Smooth muscle cell of the brain vasculature (primary cell): ENCODE measurements around the gene CDKN2AIP.
A peak's percentile ranks its signal among the peaks of the same experiment; 100 is the strongest.
"Not testable (repeated sequence)": the region's sequence is repeated elsewhere in the genome, so short reads cannot be mapped to it uniquely, and the experiment has no call there.

Experiments used
- DNase-seq: peaks from one replicate; pipeline ENCODE4 v3.0.0-alpha.2; 2012; ENCODE audit warnings: low read depth, low spot score

Gene CDKN2AIP

GRCh38 chr4:183413234-183414200 lies 30.9 kb upstream of the CDKN2AIP start:
- DNase-seq, result no peak

- DNase-seq, result no peak
Observed at GRCh38 chr4:183416879-183417755, 27.3 kb upstream of the CDKN2AIP start.

- DNase-seq, result no peak
Observed at GRCh38 chr4:183422962-183423631, 21.3 kb upstream of the CDKN2AIP start.

DNA sequence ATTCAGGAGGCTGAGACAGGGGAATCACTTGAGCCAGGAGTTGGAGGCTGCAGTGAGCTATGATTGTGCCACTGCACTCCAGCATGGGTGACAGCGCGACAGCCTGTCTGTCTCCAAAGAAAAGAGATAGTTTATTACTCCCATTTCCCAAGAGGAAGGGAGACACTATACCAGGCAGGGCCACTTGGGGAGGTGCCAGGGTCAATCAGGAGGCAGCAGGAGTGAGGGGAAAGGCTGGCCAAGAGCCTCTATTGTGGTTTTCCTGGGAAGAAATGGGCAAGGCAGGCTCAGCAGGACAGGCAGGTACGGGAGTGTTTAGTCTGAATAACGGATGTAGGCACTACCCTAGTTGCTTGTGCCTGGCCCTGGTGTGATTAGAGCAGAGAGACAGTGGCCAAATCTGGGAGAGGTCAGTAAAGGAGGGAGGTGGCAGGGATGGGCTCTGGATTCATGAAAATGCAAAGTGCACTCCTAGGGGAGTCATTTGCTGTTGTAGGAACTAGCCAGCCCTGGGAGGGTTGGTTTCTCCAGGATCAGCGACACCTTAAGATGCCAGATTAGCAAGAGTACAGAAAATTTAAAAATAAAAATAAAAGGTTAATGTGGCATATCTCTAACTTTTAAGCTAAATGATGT lies 20.2 kb upstream of the CDKN2AIP start:
- DNase-seq, result no peak

GRCh38 chr4:183426507-183426906 lies 17.9 kb upstream of the CDKN2AIP start:
- DNase-seq, result no peak

DNA sequence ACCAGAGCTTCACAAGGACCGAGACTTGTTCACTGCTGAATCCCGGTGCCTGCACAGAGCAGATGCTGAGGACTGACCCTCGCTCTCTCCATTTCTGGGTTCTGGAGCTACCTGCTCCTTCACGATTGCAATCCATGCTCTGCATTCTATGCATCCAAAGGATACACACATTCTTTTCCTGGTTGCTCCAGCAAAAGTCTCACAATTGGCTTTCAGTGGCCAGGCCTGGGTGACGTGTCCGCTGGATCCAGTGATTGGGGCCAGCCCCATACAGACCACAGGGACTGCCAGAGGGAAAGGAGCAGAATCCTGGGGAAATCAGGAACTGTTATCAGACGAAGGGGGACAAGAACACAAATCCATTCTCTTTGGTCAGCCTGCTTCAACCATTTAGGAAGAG lies 14.9 kb upstream of the CDKN2AIP start:
- no peak for DNase-seq

DNA sequence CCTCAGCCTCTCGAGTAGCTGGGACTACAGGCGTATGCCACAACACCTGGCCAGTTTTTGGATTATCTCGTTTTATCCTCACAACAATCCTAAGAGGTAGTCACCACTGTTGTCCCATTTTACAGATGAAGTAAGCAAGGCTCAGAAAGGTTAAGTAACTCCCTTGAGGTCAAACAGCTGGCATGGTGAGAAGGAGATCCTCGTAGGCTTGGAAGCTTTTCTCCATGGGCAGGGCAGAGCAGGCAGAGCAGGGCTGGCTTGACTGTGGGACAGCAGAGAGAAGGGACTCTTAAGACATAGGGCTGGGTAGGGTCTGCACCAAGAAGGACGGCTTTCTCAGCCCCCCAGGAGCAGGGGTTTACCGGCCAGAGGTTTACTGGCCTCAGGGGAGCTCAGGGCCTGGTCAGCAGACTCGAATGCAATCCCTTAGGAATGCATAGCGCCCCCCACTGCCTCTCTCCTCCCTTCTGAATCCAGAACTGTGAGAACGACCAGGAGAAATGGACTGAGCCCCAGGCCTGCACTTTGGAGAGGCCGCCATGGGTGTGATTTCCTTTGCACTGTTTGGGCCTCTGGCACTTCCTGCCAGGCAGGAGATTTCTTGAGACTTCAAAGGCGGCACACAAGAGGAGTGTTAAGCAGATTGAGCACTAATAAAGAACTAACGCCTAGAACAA lies 14.0 kb upstream of the CDKN2AIP start:
- DNase-seq, result no peak

- DNase-seq, result no peak
Observed at GRCh38 chr4:183430994-183431347, 13.5 kb upstream of the CDKN2AIP start.

DNA sequence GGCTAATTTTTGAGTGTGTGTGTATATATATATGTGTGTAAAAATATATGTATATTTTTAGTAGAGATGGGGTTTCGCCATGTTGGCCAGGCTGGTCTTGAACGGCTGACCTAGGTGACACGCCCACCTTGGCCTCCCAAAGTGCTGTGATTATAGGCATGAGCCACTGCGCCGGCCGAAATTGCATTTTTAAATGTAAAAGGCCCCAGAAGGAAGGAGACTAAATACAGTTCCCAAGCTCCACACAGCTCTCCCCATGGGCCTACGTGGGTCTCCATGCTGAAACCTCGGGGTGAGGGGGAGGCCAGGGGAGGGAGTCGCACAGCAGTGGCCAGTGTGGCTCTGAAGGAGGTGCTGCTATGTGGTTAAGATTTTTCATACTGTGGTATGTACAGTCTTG lies 12.8 kb upstream of the CDKN2AIP start:
- no peak for DNase-seq

DNA sequence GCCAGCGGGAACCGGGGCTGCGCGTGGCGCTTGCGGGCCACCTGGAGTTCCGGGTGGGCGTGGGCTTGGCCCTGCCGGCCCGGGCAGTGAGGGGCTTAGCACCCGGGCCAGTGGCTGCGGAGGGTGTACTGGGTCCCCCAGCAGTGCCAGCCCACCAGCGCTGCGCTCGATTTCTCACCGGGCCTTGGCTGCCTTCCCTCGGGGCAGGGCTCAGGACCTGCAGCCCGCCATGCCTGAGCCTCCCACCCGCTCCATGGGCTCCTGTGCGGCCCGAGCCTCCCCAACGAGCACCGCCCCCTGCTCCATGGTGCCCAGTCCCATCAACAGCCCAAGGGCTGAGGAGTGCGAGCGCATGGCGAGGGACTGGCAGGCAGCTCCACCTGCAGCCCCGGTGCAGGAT lies 11.3 kb upstream of the CDKN2AIP start:
- DNase-seq, result not testable (repeated sequence)

- DNase-seq, result no peak
Observed at GRCh38 chr4:183434264-183434663, 10.2 kb upstream of the CDKN2AIP start.

GRCh38 chr4:183434666-183435190 lies 9.7 kb upstream of the CDKN2AIP start:
- DNase-seq, result no peak

- no peak for DNase-seq
Observed at GRCh38 chr4:183435803-183436202, 8.6 kb upstream of the CDKN2AIP start.

GRCh38 chr4:183436417-183436816 lies 8.0 kb upstream of the CDKN2AIP start:
- DNase-seq, result no peak

DNA sequence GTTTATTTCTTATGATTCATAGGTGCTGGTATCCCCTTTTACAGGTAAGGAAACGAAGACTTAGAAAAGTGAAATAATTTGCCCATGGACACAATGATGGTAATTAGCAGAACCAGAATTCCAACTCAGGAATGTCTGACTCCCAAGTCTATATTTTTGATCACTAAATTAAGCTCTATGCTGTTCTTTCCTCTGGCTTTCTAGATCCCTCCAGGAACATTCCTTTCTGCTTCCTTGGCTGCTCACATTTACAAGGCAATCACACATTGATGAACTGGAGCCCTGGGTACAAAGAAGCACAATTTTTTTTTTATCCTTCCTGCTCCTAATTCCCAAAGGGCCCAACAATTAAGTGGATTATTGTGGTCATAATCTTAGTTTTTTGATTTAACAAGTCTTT lies 7.0 kb upstream of the CDKN2AIP start:
- no peak for DNase-seq

GRCh38 chr4:183438458-183439113 lies 5.8 kb upstream of the CDKN2AIP start:
- no peak for DNase-seq

- no peak for DNase-seq
Observed at GRCh38 chr4:183441276-183441675, 3.2 kb upstream of the CDKN2AIP start.

DNA sequence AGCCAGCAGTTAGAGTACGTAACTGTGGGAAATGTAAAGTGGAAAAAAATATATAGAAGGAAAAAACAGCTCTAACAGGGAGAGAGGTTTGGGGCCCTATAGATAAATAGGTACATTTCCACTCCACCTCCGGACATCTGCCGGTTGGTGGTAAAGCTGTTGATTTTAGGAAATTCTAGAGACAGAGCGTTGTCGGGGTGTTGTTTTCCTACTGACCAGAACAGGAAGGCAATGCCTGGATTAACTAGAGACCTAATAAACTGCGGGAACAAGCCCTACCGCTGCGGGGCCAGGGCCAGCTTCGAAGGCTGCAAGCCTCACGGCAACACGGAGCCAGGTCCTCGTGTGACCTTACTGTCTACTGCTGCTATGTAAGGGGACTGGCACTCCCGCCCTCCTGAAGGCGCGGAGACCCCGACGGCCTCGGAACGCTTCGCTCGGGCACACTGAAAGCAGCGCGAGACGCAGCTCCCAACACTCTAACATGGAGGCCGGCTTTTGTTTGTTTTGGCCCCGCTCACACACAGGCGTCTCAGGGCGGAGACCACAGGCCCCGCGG lies 702 bp upstream of the CDKN2AIP start:
- DNase-seq, result peak; percentile 36

DNA sequence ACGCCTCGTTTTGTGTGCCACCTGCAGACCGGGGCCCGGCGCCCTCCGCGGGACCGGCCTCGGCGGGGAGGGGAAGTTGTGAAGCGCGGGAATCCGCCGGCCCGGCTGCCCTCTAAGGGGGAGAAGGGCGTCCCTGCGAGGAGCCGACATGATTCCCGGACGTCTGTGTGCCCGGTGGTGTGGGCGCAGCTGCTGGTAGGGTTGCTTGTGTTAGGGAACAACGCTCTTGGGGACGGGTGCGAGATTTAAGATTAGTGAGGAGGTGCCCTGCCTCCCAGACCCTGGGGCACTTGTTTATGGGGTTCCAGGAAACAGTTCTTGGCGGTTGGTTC lies 627 bp downstream of the CDKN2AIP start:
- no peak for DNase-seq

DNA sequence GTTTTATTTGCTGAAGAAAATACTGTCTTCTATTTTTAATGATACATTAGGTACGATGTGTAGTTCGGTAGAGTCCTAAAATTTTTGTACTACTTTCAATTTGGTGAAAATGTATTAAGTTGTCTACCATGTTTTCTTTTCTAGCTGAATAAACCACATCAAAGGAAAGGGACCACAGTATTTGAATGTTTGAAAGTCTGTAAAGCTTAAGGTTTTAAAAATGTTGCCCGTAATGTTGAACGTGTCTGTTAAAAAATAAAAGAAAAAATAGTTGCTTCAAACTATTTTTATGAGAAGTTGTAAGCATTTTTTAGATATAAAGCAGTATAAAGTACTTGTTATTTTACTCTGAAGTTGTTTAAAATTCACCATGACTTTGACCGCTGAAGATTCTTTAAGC lies 3.2 kb downstream of the CDKN2AIP start:
- no peak for DNase-seq
